GM12801 (cell line): ENCODE data around the gene EDNRB.

Source experiments
- CTCF ChIP-seq: IDR thresholded peaks from one replicate; pipeline ENCODE4 v1.5.1; 2011; ENCODE audit warnings: control low read depth; ENCODE audit not compliant: insufficient read length; ENCODE audit errors: extremely low read depth

Gene EDNRB

DNA sequence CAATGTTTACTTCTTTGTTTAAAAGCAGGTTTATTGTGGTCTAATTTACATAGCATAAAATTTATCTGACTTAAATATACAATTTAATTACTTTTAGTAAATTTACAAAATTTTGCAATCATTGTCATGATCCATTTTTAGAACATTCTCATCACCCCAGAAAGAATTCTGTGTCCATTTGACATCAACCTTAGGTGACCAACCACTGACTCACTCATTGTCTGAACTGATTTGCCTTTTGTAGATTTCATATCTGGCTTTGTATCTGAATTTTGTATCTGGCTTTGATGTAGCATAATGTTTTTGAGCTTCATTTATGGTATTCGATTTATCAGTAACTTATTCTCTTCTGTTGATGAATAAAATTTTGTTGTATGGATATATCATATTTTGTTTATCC is 40.4 kb downstream of the EDNRB start:
- TF ChIP-seq CTCF, result no peak

DNA sequence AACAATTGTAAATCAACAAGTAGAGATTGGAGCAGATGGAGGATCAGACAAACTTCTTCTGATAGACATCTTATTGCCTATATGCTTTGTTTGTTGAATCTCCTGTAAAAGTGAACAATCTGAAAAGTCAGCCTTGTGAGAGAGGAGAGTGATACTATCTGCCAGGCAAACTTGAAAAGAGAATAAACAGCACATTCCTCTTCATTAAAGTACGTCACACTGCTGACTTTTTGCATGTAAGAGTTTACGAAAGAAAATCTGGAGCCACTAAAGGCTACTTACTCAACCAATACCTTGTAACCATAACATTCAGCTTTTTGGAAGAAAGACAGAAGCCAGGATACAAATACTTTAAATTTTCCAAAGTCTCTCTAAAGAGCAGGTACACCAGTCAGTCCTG is 42.5 kb downstream of the EDNRB start:
- TF ChIP-seq CTCF, result no peak

- TF ChIP-seq CTCF, result no peak
Observed at GRCh38 chr13:77874406-77874805, 44.2 kb downstream of the EDNRB start.

- TF ChIP-seq CTCF, result no peak
Observed at GRCh38 chr13:77872995-77873394, 45.6 kb downstream of the EDNRB start.

DNA sequence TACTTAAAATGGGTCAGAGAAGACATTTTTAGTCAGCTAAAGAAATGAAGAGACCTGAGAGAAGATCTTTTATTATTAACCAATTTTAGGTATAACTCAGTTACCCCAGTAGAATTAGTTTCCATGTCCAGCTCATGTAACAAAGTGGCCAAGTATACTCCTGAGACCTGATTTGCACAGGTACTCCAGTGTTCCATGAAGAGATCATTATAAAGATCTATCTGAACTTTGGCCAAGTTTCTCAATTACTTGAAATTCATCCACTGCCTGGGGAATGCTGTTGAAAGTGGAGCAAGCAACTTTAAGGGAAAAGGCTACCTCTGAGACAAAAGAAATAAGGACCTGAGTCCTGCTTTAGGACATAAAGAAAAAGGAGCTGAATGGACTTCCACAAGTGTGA is 47.0 kb downstream of the EDNRB start:
- no peak for TF ChIP-seq CTCF

DNA sequence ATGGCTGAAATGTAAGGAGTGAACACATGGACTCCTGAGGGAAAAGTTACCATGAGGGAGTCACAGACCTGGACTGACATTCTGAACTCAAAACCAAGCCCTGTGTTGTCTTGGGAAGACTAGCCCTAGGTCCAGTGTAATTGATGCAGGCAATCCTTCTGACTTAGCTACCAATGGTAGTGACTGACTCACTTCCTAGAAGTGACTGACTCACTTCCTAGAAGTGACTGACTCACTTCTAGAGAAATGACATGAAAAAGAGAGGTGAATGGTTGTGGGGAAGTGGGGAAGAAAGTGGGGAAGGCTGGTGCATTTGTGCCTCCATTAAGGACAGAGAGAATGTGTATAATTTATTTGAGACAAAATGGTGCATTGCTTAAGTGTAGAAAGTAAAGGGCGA is 49.9 kb downstream of the EDNRB start:
- no peak for TF ChIP-seq CTCF

DNA sequence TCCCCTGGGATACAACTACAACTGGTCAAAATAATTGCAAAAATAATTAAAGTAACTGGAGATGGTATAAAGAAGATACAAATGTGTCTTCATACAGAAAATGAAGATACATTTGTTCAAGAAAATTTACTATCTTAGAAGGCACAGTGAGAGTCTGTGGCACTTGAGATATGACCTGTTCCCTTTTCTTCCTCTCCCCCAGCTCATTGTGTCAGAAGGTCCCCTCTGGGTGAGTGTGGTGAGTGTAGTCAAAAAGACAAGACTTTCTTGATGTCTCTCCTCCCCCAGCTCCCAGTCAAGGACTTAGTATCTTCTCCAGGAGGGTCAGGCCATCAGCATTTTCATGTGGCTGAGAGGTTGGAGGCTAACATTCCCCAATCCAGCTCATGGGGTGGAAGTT is 51.7 kb downstream of the EDNRB start:
- no peak for TF ChIP-seq CTCF

GRCh38 chr13:77865622-77866021 is 53.0 kb downstream of the EDNRB start:
- TF ChIP-seq CTCF, result no peak
